HG02763 (cell line): ENCODE data around the gene ESCO1.

Experiments
- ATAC-seq: cut with Tn5 transposase; IDR thresholded peaks from one replicate; pipeline ENCODE4 v1.9.1; 2021; ENCODE audit warnings: mild to moderate bottlenecking, moderate library complexity; ENCODE audit not compliant: unreplicated experiment

The ESCO1 gene

GRCh38 chr18:21490748-21491147, 109.8 kb downstream of the ESCO1 start:
- ATAC-seq = no peak

- ATAC-seq = no peak
Measured at GRCh38 chr18:21489919-21490495, 110.5 kb downstream of the ESCO1 start.

- no peak for ATAC-seq
Measured at GRCh38 chr18:21489119-21489750, 111.3 kb downstream of the ESCO1 start.

- no peak for ATAC-seq
Measured at GRCh38 chr18:21486905-21487437, 113.5 kb downstream of the ESCO1 start.

- no peak for ATAC-seq
Measured at GRCh38 chr18:21484851-21485636, 115.5 kb downstream of the ESCO1 start.

- no peak for ATAC-seq
Measured at GRCh38 chr18:21483051-21483450, 117.5 kb downstream of the ESCO1 start.

GRCh38 chr18:21481739-21482138, 118.8 kb downstream of the ESCO1 start:
- no peak for ATAC-seq

- no peak for ATAC-seq
Measured at GRCh38 chr18:21479721-21480120, 120.8 kb downstream of the ESCO1 start.
